ENCODE results near the gene SPINT3.
"Not testable (repeated sequence)": the region's sequence is repeated elsewhere in the genome, so short reads cannot be mapped to it uniquely, and the experiment has no call there.

Gene SPINT3

GRCh38 chr20:45501600-45501999 lies 13.8 kb downstream of the SPINT3 start:
- no peak for DNase-seq

GRCh38 chr20:45500022-45500421 lies 15.4 kb downstream of the SPINT3 start:
- no peak for DNase-seq

- DNase-seq: no peak
Observed at GRCh38 chr20:45497971-45498494, 17.4 kb downstream of the SPINT3 start.

- DNase-seq: no peak
Observed at GRCh38 chr20:45496166-45496565, 19.3 kb downstream of the SPINT3 start.

- no peak for DNase-seq
Observed at GRCh38 chr20:45495501-45495941, 19.9 kb downstream of the SPINT3 start.

GRCh38 chr20:45489083-45489531 lies 26.3 kb downstream of the SPINT3 start:
- DNase-seq: no peak

- no peak for DNase-seq
Observed at GRCh38 chr20:45487231-45487635, 28.2 kb downstream of the SPINT3 start.

- DNase-seq: no peak
Observed at GRCh38 chr20:45485388-45485787, 30.0 kb downstream of the SPINT3 start.

GRCh38 chr20:45484676-45485075 lies 30.7 kb downstream of the SPINT3 start:
- no peak for DNase-seq

- DNase-seq: no peak
Observed at GRCh38 chr20:45479822-45480221, 35.6 kb downstream of the SPINT3 start.

- DNase-seq: not testable (repeated sequence)
Observed at GRCh38 chr20:45477530-45478148, 37.8 kb downstream of the SPINT3 start.

- not testable (repeated sequence) for DNase-seq
Observed at GRCh38 chr20:45472286-45472685, 43.1 kb downstream of the SPINT3 start.

- DNase-seq: no peak
Observed at GRCh38 chr20:45470937-45471336, 44.5 kb downstream of the SPINT3 start.

- DNase-seq: peak; percentile 54
Observed at GRCh38 chr20:45470262-45470931, 45.0 kb downstream of the SPINT3 start.

GRCh38 chr20:45469336-45470261 lies 45.8 kb downstream of the SPINT3 start, which contains the start of gene WFDC2:
WFDC2 (plus strand) TSS chr20:45469753; CDS start chr20:45469782, 29 bp downstream.
- DNase-seq: peak; percentile 9

GRCh38 chr20:45467861-45468260 lies 47.6 kb downstream of the SPINT3 start:
- peak; percentile 71 for DNase-seq

- no peak for DNase-seq
Observed at GRCh38 chr20:45467172-45467571, 48.2 kb downstream of the SPINT3 start.

- no peak for DNase-seq
Observed at GRCh38 chr20:45465491-45466266, 49.7 kb downstream of the SPINT3 start.

- no peak for DNase-seq
Observed at GRCh38 chr20:45463709-45464108, 51.7 kb downstream of the SPINT3 start.

GRCh38 chr20:45462711-45463509 lies 52.5 kb downstream of the SPINT3 start:
- DNase-seq: no peak
